BE2C (cell line): Measurements from ENCODE around the gene ANKRD34B.
"Not testable (repeated sequence)": the region's sequence is repeated elsewhere in the genome, so short reads cannot be mapped to it uniquely, and the experiment has no call there.

Source experiments
- DNase-seq: peaks from one replicate; pipeline ENCODE4 v3.0.0-alpha.2; 2020
- H3K27me3 ChIP-seq: fragments of 250-450 bp; sonication (Bioruptor Pico); 2 replicates; pipeline ENCODE4 v1.5.1; 2020; ENCODE audit warnings: mild to moderate bottlenecking
- H3K36me3 ChIP-seq: fragments of 250-450 bp; sonication (Bioruptor Pico); 2 replicates; pipeline ENCODE4 v1.5.1; 2020; ENCODE audit warnings: mild to moderate bottlenecking
- H3K4me1 ChIP-seq: fragments of 250-450 bp; sonication (Bioruptor Pico); 2 replicates; pipeline ENCODE4 v1.5.1; 2020
- H3K4me3 ChIP-seq: 2 replicates; pipeline ENCODE4 v1.5.1; 2011; ENCODE audit warnings: low read depth, low read length
- H3K9me3 ChIP-seq: fragments of 250-450 bp; sonication (Bioruptor Pico); 2 replicates; pipeline ENCODE4 v1.5.1; 2020
- TF ChIP-seq, protein P1 (sequence below): IDR thresholded peaks from 2 replicates; pipeline ENCODE4 v1.5.1; 2012; ENCODE audit warnings: mild to moderate bottlenecking, low read depth, low read length

The ANKRD34B gene

DNA sequence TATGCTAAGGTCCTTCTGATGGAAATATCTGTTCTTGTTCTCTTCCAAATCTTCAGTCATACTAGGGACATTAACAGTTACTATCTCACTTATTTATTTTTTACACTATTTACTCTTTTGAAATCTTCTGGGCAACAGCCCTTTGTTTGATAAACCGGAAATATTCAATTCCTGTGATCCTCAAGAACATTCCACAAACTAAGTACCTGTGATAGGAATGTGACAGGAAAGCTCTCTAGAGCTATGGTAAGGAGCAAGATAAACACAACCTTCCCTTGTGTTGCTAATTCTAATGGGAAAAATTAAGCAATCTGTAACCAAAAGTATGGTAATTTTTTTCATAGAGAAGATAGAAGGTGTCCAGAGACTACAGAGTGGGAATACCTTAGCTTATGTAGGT lies 22.0 kb upstream of the ANKRD34B start:
- H3K36me3 ChIP-seq, result no peaks in the 10 kb centered on the region
- no peaks in the 10 kb centered on the region for H3K9me3 ChIP-seq
- H3K4me3 ChIP-seq, result no peak overlapping the region
- no peak for DNase-seq
- no peaks in the 10 kb centered on the region for H3K4me1 ChIP-seq
- no peaks in the 10 kb centered on the region; the same call in 1 of the 2 replicates for H3K27me3 ChIP-seq
- TF ChIP-seq, protein P1, sequence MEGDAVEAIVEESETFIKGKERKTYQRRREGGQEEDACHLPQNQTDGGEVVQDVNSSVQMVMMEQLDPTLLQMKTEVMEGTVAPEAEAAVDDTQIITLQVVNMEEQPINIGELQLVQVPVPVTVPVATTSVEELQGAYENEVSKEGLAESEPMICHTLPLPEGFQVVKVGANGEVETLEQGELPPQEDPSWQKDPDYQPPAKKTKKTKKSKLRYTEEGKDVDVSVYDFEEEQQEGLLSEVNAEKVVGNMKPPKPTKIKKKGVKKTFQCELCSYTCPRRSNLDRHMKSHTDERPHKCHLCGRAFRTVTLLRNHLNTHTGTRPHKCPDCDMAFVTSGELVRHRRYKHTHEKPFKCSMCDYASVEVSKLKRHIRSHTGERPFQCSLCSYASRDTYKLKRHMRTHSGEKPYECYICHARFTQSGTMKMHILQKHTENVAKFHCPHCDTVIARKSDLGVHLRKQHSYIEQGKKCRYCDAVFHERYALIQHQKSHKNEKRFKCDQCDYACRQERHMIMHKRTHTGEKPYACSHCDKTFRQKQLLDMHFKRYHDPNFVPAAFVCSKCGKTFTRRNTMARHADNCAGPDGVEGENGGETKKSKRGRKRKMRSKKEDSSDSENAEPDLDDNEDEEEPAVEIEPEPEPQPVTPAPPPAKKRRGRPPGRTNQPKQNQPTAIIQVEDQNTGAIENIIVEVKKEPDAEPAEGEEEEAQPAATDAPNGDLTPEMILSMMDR, result no peak

DNA sequence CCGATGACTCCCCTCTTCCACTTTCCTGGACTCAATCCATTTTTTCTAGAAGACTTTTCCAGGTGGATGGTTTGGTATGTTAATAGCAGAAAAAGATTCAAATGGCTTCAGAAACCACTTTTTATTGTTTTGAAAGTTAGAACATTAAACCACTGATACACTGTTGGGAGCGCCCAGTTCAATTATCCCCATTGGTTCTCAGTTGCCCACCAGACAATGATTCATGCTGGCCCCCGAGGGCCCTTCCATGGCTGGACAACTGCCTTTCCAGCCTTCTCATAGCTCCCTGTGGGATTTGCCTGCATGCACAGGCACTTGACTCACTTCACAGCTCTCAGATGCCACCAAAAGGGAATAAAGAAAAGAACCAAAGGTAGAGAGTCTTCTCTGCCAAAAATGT lies 21.3 kb upstream of the ANKRD34B start:
- TF ChIP-seq, protein P1, result no peak

DNA sequence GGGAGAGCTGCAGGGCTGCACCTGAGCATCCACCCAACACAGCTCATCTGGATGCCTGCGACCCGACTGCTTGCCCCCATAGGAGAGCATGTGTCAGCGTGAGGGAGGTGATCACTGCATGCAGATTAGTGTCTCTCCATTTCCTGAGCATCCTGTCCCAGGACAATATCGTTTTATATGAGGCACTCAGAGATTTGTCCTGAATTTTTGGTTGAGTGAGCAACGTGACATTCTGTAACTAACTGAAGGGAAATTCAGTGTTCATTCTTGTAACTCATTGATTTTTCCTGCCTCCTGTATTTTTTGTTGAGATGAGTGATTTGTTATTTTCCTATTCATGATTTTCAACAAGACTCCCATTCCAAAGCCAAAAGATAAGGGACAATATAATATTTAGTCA lies 20.7 kb upstream of the ANKRD34B start:
- TF ChIP-seq, protein P1, result no peak
- H3K4me1 ChIP-seq, result no peaks in the 10 kb centered on the region
- no peaks in the 10 kb centered on the region for H3K36me3 ChIP-seq
- H3K9me3 ChIP-seq, result no peaks in the 10 kb centered on the region
- DNase-seq, result no peak
- H3K27me3 ChIP-seq, result no peaks in the 10 kb centered on the region; the same call in 1 of the 2 replicates
- no peak overlapping the region for H3K4me3 ChIP-seq

More for the DNA sequence above, 21.3 kb upstream of the ANKRD34B start:
- Histone ChIP-seq H3K4me1 (no peaks in the 10 kb centered on the region), H3K4me3 (no peak overlapping the region), H3K9me3 (no peaks in the 10 kb centered on the region), H3K36me3 (no peaks in the 10 kb centered on the region), H3K27me3 (no peaks in the 10 kb centered on the region; the same call in 1 of the 2 replicates)
- no peak for DNase-seq

DNA sequence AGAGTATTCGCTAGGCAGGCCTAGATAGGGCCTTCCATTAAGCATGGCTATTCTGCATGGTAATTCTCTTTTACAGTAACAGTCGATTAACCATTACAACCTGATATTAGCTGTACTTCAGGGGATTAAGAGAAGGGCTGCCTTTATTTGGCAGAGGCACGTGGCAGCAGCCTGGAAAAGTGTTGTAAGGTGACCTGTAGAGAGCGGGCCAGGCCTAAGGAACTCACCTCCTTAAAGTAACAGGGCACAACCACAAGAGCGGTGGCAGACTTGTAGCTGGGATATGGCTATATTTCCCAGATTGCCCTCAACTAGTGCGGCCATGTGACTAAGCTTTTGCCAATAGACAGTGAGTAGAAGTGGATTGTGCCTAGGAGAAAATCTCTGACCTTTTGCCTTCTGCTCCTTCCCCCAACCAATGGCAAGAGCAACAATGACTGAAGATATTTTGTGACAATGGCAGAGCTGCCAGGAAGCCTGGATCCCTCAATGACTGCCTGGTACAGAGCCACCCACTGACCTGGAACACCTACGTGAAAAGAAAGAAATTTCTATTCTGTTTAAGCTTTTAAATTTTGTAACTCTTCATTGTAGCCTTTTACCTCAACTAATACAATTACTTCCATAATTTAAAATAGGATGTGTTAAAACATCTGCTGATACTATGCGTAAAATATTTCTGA lies 18.9 kb upstream of the ANKRD34B start:
- TF ChIP-seq, protein P1, result no peak
- Histone ChIP-seq H3K4me3 (no peak overlapping the region), H3K27me3 (no peaks in the 10 kb centered on the region; the same call in 1 of the 2 replicates), H3K9me3 (no peaks in the 10 kb centered on the region), H3K4me1 (no peaks in the 10 kb centered on the region), H3K36me3 (no peaks in the 10 kb centered on the region)
- no peak for DNase-seq

DNA sequence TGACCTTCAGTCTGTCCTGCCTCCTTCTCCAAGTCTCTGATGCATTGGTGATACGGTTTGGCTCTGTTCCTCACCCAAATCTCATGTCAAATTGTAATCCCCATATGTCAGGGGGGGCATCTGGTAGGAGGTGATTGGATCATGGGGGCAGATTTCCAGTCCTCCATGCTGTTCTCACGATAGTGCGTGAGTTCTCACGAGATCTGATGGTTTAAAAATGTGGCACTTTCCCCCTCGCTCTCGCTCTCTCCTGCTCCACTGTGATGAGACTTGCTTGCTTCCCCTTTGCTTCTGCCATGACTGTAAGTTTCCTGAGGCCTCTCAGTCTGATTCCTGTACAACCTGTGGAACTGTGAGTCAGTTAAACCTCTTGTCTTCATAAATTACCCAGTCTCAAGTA lies 14.7 kb upstream of the ANKRD34B start:
- Histone ChIP-seq H3K36me3 (no peaks in the 10 kb centered on the region), H3K4me3 (no peak overlapping the region), H3K27me3 (no peaks in the 10 kb centered on the region), H3K9me3 (no peaks in the 10 kb centered on the region), H3K4me1 (no peaks in the 10 kb centered on the region)
- TF ChIP-seq, protein P1, result no peak
- no peak for DNase-seq

DNA sequence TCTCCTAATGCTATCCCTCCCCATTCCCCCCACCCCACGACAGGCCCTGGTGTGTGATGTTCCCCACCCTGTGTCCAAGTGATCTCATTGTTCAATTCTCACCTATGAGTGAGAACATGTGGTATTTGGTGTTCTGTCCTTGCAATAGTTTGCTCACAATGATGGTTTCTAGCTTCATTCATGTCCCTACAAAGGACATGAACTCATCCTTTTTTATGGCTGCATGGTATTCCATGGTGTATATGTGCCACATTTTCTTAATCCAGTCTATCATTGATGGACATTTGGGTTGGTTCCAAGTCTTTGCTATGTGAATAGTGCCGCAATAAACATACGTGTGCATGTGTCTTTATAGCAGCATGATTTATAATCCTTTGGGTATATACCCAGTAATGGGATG lies 10.2 kb upstream of the ANKRD34B start:
- H3K4me1 ChIP-seq, DNase-seq, H3K4me3 ChIP-seq, H3K9me3 ChIP-seq, H3K36me3 ChIP-seq: not testable (repeated sequence)
- peaks cover 36% of the 10 kb centered on the region for H3K27me3 ChIP-seq

DNA sequence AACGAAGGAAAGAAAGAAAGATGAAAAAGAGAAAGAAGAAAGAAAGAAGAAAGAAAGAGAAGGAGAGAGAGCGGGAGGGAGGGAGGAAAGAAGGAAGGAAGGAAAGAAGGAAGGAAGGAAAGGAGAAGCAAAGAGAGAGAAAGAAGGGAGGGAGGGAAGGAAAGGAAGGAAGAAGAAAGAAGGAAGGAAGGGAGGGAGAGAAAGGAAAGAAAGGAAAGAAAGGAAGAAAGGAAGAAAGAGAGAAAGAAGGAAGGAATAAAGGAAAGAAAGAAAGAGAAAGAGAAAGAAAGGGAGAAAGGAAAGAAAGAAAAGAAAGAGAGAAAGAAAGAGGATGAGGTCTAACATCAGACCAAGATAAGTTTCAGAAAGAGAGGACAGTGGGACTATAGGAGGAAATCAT lies 9.0 kb upstream of the ANKRD34B start:
- DNase-seq, result no peak
- Histone ChIP-seq H3K4me1 (no peaks in the 10 kb centered on the region), H3K36me3 (no peaks in the 10 kb centered on the region), H3K9me3 (no peaks in the 10 kb centered on the region), H3K4me3 (no peak overlapping the region), H3K27me3 (peaks cover 48% of the 10 kb centered on the region)
- TF ChIP-seq, protein P1, result no peak
